Measurements from ENCODE around the gene KSR2.
A peak's percentile ranks its signal among the peaks of the same experiment; 100 is the strongest.
"Not testable (repeated sequence)": the region's sequence is repeated elsewhere in the genome, so short reads cannot be mapped to it uniquely, and the experiment has no call there.

The KSR2 gene

DNA sequence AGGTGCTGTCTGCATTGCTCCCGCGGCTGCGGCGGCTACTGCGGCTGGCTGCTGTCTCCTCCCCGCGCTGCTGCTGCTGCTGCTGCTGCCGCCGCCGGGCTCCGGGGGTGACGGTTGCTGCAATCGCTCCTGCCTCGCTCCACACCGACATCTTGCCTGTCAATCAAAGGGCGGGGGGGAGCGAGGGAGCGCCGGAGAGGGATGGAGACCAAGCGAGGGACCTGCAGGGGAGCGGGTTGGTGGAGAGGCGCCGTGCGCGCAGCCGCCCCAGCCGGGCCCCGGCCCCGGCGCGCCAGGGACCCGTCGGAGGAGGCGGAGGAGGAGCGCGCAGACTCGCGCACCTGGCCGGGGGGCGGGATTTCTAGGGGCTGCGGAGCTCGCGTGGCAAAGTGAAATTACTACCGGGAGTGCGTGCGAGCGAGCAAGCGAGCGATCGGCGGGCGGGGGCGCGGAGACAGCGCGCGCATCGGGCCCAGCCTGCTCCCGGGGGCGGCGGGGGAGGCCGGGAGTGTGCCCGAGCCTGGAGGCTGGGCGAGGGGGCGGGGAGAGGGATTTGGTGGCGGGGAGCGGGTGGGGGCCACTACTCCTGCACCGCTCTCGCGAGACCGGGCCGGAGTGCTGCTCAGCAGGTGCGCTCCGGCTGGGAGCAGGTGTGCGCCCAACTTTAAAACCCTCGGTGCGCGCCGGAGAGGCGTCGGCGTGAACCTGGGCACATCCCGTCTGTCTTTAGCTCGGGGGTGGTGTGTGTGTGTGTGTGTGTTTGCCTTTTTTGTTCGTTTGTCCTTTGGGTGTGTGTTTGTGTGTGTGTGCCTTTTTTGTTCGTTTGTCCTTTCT, at the start of gene KSR2:
TSS of gene KSR2 (minus strand) at position 165 of the 834 bp plus-strand sequence. CDS start 735 bp downstream, outside the sequence.
- peak; percentile 3 to 62 (median 31) for DNase-seq (ENCODE audit: low read depth in 3 of 3)

GRCh38 chr12:118017926-118018325, 49.1 kb upstream of the KSR2 start:
- DNase-seq (ENCODE audit: low read depth in 3 of 3), result no peak

GRCh38 chr12:118016424-118017264, 47.9 kb upstream of the KSR2 start, which contains the start of gene RFC5:
TSS of gene RFC5 (plus strand) at chr12:118016703. CDS start at chr12:118016828, 125 bp downstream.
- peak; percentile 96 to 97 (median 96) for DNase-seq (ENCODE audit: low read depth in 3 of 3)

GRCh38 chr12:118015944-118016343, 47.2 kb upstream of the KSR2 start:
- no peak for DNase-seq (ENCODE audit: low read depth in 3 of 3)

DNA sequence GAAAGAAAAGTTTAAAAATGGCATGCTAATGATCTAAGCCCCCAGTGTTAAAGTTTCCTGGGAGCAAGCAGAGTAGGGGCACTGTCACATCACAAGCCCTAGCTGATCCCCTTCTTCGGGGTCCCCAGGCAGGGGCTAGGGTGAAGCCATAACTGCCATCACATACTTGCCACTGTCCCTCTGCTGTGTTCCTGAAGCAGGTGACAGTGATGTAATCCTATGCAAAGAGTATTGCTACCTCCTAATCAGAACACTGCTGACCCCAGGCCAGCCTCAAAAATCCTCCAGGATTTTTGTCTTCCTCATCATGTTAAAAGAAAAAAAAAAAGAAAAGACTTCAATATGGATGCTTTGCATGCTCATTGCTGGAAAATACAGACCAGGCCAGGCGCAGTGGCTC, 46.5 kb upstream of the KSR2 start:
- no peak for DNase-seq (ENCODE audit: low read depth in 3 of 3)

GRCh38 chr12:118013283-118013682, 44.5 kb upstream of the KSR2 start:
- DNase-seq (ENCODE audit: low read depth in 3 of 3), result no peak

GRCh38 chr12:118011961-118012360, 43.2 kb upstream of the KSR2 start:
- no peak for DNase-seq (ENCODE audit: low read depth in 3 of 3)

GRCh38 chr12:118011377-118011776, 42.6 kb upstream of the KSR2 start:
- DNase-seq (ENCODE audit: low read depth in 3 of 3), result no peak

- no peak for DNase-seq (ENCODE audit: low read depth in 3 of 3)
Measured at GRCh38 chr12:118010903-118011302, 42.1 kb upstream of the KSR2 start.

DNA sequence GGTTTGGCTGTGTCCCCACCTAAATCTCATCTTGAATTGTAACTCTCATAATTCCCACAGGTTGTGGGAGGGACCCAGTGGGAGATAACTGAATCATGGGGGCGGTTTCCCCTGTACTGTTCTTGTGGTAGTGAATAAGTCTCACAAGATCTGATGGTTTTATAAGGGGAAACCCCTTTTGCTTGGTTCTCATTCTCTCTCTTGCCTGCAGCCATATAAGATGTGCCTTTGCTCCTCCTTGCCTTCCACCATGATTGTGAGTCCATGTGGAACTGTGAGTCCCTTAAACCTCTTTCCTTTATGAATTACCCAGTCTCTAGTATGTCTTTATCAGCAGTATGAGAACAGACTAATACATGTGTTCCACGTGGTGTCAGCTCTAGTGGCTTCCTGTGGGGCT, 31.0 kb upstream of the KSR2 start:
- not testable (repeated sequence) for DNase-seq (ENCODE audit: low read depth in 3 of 3)

- no peak for DNase-seq (ENCODE audit: low read depth in 3 of 3)
Measured at GRCh38 chr12:117998719-117999118, 29.9 kb upstream of the KSR2 start.

DNA sequence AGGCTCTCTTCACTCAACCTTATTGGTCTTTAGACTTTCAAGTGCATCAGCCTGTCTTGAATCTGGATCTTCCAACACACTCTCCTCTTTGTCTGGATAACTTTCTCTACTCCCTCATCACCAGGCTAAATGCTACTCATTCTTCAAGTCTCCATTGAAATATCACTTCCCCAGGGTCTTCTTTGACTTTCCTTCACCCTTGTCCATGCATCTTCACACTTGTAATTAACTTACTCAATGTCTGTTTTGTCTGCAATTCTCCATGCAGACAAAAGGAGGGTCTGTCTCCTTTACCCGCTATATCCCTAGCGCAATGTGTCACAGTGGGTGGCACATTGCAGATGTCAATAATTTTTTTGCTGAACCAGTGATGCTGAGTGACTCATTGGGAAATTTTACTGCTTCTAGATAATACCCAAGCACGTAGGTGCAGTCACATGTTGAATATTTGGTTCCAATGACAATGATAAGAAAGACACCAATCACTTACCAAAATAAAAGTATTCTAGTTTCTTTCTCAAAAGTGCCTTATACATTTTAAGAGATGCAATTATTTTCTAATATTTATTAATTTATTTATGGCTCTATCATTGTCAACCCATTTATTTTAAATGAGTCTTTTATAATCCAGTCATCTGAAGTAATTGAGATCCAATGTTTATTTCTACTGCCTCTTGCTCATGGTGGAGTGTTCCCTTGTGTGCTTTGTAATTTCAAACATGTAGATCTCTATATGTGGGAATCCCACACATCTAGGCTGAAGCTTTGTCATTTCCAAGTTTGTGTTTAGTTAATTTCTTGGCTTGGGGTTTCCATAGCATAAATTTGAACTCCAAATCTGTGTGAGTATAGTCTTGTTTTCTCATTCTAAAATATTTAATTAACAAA, 26.0 kb upstream of the KSR2 start:
- no peak for DNase-seq (ENCODE audit: low read depth in 3 of 3)

DNA sequence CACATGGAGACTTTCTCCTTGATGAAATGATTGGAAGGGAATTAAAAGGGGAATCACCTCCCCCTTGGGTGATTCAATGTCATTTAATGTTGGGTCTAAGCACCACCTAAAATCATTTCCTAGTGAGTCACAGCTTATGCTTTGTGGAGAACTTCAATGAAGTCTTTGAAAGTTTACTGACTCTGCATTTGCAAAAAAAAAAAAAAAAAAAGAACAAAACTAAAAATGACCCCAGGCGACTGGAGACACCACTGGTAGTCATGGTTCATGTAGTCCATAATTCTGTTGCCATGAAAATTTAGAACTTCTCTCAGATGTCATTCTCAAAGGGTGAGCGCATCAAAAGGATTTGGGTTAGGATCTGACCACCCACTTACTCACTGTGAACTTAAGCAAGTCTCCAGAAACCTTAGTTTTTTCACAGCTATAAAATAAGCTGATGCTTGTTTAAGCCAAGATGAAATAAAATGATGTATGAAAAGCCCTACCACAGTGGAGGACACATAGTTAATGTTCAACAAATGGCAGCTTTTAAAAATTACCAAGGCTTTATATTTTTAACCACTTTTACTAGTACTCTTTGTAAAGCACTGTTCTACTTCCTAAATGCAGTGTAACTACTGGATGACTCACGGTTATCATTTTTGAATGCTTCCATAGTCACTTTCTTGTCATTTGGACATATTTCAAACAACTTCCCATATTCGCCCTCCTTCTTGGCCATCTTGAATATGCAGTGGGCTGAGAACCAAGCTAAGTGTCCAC, 18.1 kb upstream of the KSR2 start:
- DNase-seq (ENCODE audit: low read depth in 3 of 3), result no peak

GRCh38 chr12:117985182-117985581, 16.4 kb upstream of the KSR2 start:
- DNase-seq (ENCODE audit: low read depth in 3 of 3), result no peak

DNA sequence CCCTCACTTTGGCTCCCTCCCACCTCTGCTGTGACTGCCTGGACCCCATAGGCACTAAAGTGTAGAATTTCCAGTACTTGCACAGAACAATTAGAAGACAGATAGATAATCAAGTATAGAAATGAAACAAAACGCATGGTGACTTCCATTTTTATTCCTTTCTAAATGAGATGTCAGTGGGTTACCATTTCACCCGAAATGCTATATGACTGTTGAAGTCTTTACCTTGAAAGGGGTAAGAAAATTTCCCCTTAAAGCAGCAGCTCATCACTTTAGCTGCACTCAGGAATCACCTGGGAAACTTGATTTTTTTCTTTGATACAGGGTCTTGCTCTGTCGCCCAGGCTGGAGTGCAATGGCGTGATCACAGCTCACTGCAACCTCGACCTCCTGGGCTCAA, 12.5 kb upstream of the KSR2 start:
- DNase-seq (ENCODE audit: low read depth in 3 of 3), result no peak

DNA sequence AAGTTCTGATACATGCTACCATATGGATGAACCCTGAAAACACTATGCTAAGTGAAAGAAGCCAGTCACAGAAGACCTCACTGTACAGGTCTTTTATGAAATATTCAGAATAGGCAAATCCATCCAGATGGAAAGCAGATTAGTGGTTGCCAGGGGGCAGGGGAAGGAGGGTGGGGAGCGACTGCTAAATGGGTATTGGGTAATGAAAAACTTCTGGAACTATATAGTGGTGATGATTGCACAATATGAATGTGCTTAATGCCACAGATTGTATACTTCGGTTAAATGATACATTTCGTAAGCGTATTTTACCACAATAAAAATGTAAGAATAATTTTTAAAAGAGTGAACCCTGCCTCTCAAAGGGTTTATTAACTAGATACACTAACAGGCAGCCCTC, 11.8 kb upstream of the KSR2 start:
- DNase-seq (ENCODE audit: low read depth in 3 of 3), result no peak

DNA sequence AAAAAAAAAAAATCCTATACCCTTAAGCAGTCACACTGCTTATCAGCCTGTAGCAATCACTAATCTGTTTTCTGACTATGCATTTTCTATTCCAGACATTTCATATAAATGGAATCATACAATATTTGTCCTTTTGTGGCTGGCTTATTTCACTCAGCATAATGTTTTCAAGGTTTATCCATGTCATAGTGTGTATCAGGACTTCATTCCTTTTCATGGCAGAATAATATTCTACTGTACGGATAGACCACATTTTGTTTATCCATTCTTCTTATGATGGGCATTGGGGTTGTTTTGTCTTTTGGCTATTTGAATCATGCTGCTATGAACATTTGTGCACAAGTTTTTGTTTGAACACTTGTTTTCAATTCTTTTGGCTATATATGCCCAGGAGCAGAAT, 8.6 kb upstream of the KSR2 start:
- no peak for DNase-seq (ENCODE audit: low read depth in 3 of 3)

DNA sequence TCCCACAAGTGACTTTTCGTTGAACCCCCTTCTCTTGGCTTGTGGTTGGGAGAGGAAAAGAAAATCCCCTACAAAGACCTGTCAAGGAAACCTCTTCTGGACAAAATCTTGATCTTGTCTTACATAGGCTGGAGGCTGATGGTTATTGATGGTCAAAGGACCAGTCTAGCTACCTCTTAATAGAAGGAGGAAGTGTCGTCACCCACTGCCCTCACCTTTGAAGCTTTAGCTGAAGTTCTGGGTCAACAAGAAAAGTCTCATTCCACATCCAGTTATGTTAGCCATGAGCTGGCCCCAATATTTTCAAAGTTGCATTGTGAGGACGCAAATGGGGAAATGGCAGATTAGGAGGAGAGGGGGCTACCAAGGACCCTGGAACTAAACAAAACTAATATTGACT, 6.2 kb upstream of the KSR2 start:
- no peak for DNase-seq (ENCODE audit: low read depth in 3 of 3)

DNA sequence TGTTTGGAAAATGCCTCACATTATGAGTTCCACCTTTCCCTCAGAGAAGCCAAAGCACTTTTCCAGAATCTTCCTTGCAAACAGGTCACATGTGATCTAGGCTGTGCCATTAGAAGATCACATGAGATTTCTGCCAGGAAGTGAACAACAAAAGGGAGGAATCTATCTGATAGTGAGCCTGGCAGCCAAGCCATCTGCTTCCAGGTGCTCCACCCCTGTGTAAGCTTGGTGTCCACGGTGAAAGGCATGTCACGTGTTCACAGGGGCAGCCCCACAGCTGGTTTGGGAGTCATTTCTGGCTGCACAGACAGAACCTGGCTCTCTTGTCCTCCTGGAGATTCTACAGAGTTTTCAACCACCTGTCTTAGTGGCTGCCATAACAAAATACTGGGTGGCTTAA, 3.5 kb upstream of the KSR2 start:
- no peak for DNase-seq (ENCODE audit: low read depth in 3 of 3)

DNA sequence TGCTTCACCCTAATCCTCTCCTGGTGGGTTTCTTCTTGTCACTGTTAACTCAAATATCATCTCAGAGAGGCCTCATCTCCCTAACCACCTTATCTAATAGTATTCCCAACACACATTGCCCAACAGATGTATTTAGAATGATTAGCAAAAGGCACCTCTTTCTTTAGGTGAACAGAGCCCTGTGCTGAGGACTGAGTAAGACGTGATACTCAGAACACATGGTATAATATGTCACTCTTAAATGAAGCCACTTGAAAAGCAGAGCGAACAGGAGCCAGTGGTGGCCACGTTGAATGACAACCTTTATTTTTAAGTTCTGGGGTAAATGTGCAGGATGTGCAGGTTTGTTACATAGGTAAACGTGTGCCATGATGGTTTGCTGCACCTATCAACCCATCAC, 1.5 kb upstream of the KSR2 start:
- DNase-seq (ENCODE audit: low read depth in 3 of 3), result no peak

Measured in stimulated activated CD4-positive, alpha-beta T cell treated with anti-CD3 and anti-CD28 coated beads, TNF-alpha, amount 100 ng/mL, for 24 hours (primary cell).